Measurements from ENCODE around the gene ANKRD42. TPM values are rescaled to one million over a fixed set of nuclear protein-coding genes. Genes with fewer than 3 reads are reported as not detected.
"Not testable (repeated sequence)": the region's sequence is repeated elsewhere in the genome, so short reads cannot be mapped to it uniquely, and the experiment has no call there.

The ANKRD42 gene
- total RNA-seq, 1 donor from 2014 or later = 6.7 TPM

GRCh38 chr11:83172551-83172950 lies 21.0 kb upstream of the ANKRD42 start:
- DNase-seq (ENCODE audit: low read depth, low spot score) = no peak

GRCh38 chr11:83174008-83174407 lies 19.5 kb upstream of the ANKRD42 start:
- DNase-seq (ENCODE audit: low read depth, low spot score) = no peak

DNA sequence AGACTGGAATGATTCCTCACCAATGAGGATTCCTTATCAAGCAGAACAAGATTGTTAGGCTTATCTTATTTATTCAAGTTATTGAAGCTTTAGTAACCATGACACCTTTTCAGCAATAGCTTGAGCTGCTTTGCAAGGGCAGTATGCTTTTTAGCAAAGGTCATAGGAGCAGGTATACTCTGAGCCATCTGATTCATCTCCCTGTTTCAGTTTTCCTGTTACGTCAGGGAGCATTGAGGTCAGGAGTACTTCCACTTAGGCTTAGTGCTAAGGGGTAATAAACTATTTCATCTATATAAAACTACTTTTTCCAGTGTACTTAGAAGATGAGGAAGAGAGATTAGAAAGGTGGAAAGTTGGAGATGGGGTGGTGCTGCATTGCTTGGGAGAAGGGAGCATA lies 17.7 kb upstream of the ANKRD42 start:
- no peak for DNase-seq (ENCODE audit: low read depth, low spot score)

GRCh38 chr11:83181815-83182214 lies 11.7 kb upstream of the ANKRD42 start:
- DNase-seq (ENCODE audit: low read depth, low spot score) = no peak

DNA sequence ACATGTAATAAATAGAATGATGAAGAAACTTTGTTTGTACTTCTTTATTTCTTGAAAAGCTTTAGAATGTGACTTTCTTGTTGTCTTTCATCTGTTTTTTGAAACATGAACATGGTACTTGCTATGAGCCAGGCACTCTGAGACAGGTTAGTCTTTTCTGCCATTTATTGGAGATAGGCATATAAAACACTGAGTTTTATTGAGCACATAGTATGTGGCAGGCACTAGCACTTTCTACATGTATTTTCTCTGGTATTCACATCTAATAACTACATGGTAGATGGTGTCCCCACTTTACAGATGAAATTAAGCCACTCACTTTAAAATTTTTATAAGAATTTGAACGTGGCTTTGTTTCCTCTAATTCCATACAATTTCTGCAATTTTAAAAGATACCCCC lies 7.7 kb upstream of the ANKRD42 start:
- DNase-seq (ENCODE audit: low read depth, low spot score) = no peak

DNA sequence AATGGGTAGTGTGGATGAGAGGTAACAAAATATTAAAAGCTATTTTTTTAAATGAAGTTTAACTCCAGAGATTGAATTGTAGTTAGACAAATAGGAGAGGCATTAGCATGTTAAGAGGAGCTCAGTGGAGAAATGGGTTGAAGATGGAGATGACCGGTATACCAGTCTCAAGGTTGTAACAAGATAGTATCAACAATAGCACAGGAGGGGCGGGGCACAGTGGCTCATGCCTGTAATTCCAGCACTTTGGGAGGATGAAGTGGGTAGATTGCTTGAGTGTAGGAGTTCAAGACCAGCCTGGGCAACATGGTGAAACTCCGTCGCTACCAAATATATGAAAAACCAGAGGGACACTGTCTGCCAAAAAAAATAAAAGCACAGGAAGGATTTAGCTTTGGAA lies 6.0 kb upstream of the ANKRD42 start:
- DNase-seq (ENCODE audit: low read depth, low spot score) = no peak

GRCh38 chr11:83191491-83191890 lies 2.0 kb upstream of the ANKRD42 start:
- no peak for DNase-seq (ENCODE audit: low read depth, low spot score)

- no peak for DNase-seq (ENCODE audit: low read depth, low spot score)
Measured at GRCh38 chr11:83191986-83192385, 1.5 kb upstream of the ANKRD42 start.

DNA sequence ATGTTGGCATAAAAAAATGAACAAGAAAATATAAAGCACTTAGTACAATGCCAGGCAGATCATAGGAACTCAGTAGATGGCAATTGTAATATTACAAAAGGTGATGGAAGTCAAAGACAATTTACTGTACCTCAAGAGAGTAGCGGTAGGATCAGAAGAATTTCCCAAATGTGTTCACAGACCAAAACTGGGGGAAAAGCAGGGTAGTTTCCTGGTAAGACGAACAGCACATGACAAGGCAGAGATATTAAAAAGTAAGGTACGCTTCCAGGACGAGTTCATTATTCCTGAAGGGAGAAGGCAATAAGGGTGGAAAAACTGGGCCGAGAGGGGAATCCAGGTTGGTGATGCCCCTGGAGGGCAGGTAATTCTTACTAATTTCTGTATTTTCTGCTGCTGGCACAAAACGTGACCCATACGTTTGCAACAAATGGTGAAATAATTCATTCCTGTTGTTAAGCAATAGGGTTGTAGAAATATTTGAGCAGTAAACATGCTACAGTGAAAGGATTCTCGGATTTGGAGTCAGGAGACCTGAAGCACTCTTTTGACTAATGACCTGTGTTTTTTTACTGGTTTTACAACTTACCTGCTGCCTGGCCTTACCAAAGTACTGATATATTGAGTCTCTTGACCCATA lies 786 bp upstream of the ANKRD42 start:
- DNase-seq (ENCODE audit: low read depth, low spot score) = no peak

DNA sequence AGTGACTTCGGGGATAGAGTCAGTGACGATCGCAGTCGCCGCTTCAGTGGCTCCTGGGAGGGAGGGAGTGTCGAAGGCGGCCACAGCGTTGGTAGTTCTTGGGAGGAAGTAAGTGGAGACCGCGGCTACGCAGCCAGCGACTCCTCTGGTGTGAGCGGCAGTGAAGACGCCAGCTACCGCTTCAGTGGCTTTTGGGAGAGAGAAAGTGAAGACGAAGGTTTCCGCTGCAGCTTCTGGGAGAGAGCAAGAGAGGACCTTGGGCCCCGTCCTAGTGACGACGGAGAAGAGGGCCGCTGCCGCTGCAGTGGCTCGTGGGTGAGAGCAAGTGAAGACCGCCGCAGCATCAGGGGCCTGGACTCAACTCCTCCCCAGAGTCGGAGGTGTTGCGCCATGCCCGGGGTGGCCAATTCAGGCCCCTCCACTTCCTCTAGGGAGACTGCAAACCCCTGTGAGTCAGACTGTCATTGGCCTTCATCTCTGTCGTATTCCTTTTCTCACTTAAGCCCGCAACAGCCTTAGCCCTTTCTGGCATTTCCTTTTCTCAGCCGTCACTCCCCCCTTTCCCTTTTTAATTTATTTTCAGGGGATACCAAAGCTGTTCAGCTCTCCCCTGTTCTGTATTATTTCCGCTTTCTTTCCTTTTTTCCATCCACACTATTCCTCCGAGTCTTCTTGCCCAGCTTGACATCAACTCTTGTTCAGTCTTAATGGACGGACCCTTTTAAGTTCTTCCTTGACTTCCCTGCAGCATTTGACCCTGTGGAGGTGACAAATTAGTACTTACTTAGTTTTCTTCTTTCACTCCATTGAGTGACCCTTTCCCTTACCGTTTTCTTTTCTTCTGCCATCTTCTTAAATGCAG lies 1.0 kb downstream of the ANKRD42 start:
- DNase-seq (ENCODE audit: low read depth, low spot score) = no peak

GRCh38 chr11:83195143-83195466 lies 1.6 kb downstream of the ANKRD42 start:
- no peak for DNase-seq (ENCODE audit: low read depth, low spot score)

GRCh38 chr11:83195649-83196048 lies 2.1 kb downstream of the ANKRD42 start:
- DNase-seq (ENCODE audit: low read depth, low spot score) = no peak

GRCh38 chr11:83200035-83200434 lies 6.5 kb downstream of the ANKRD42 start:
- no peak for DNase-seq (ENCODE audit: low read depth, low spot score)

DNA sequence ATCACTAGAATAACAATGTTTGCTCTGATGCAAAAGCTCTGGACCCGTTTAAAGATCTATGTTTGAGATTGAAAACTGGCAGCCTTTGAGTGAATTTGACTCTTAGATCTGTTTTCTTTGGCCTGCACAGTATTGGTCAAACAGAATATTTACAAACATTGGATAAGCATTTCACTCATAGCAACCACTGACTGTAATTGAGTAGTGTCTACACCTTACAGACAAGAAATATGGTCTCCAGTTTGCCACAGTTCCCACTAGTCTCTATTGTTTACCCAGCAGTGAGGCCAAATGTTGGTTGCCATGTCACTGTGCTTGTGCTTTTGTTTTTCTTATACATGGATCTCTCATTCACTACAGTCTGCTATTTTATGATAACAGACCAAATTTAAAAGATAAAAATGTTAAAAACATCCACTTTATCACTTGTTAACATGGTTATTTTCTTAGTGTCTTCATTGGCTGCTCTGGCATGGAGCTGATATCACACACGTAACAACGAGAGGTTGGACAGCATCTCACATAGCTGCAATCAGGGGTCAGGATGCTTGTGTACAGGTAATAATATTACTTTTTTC lies 12.2 kb downstream of the ANKRD42 start:
- DNase-seq (ENCODE audit: low read depth, low spot score) = no peak

DNA sequence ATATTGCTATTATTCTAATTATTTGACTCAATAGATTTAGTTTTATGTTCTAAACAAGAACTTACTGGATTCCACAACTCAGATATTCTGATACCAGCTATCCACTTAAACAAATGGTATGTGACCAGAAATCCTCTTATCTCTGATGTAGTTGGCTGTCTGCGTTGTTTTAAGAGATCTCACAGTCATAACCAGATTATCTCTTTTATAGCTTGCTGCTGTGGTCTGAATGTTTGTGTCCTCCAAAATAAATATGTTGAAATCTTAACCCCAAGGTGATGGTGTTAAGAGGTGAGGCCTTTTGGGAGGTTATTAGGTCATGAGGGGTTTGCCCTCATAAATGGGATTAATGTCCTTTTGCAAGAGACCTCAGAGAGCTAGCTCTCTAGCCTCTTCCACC lies 12.7 kb downstream of the ANKRD42 start:
- no peak for DNase-seq (ENCODE audit: low read depth, low spot score)

DNA sequence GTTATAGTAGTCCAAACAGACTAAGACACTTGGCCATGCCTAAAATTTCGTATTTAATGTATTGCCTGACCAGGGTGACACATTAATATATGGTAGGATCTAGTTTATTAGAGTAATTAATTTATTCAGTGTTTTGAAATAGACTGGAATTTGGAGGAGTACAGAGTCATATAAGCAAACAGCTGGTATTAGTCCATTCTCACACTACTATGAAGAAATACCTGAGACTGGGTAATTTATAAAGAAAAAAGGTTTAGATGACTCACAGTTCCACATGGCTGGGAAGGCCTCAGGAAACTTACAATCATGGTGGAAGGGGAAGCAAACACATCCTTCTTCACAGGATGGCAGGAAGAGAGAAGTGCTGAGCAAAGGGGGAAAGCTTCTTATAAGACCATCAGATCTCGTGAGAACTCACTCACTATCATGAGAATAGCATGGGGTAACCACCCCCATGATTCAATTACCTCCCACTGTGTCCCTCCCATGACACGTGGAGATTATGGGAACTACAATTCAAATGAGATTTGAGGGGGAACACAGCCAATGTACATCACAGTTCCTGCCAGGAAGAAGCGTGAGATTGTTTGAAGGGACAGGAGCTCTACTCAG lies 13.4 kb downstream of the ANKRD42 start:
- DNase-seq (ENCODE audit: low read depth, low spot score) = not testable (repeated sequence)

- no peak for DNase-seq (ENCODE audit: low read depth, low spot score)
Measured at GRCh38 chr11:83219095-83219494, 25.6 kb downstream of the ANKRD42 start.

DNA sequence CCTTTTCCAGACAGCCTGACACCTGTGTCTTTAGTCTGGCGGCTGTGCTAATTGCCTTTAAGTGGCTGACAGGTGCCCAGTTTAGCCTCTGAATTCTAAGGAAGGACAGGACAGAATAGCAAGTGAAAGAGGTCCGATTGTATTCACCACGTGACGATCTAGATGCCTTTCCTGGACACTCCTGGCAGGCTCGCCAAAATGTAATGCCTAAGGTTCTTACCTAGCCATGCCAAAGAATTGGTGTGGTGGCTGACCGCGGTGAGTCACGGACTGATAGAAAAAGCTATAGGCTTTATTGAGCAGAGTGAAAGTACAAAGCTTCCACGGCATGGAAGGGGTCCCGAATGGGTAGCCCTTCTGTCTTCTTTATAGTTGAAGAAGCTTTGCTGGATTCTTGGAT lies 26.7 kb downstream of the ANKRD42 start:
- no peak for DNase-seq (ENCODE audit: low read depth, low spot score)

DNA sequence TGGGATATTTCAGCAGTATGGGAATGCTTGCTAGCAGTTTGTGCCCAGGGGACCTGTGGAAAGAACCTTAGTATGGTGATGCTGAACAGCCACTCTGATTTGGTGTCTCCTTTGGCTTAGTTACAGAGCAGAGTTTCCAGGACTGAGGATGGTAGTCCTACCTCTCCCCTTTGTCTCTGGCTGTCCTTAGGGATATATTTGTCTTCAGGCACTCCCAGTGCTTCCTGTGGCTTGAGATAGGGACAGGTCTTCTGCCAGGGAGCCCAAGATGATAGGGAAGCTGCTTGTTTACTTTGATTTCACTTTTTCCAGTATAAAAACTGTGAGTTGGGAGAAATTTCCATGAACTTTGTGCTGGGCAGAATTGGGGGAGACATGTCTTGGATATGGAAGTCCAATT lies 28.2 kb downstream of the ANKRD42 start:
- DNase-seq (ENCODE audit: low read depth, low spot score) = no peak

GRCh38 chr11:83222499-83222898 lies 29.0 kb downstream of the ANKRD42 start:
- no peak for DNase-seq (ENCODE audit: low read depth, low spot score)

GRCh38 chr11:83223457-83223856 lies 29.9 kb downstream of the ANKRD42 start:
- no peak for DNase-seq (ENCODE audit: low read depth, low spot score)

DNA sequence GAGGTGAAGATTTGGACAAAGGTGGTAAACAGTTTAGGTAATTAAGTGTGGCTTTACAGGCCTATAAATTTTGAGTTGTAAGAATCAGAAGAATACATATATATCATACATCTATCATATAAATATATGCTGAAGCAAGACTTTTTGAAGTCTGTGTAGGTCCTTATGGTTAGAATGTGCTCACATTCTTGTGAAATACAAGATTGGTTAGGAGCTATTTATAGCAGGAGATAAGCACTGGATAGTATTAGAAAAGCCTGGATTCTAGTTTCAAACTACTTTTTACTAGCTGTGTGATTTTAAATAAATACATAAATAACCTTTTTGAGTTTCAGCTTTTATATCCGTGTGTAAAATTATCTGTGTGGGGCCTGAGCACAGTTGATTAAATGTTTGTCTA lies 42.3 kb downstream of the ANKRD42 start:
- DNase-seq (ENCODE audit: low read depth, low spot score) = no peak
